Stimulated activated CD4-positive, alpha-beta T cell treated with anti-CD3 and anti-CD28 coated beads, Interleukin-4, amount 100 ng/mL, for 4 hours (primary cell): ENCODE results near the gene EDAR.

Source experiments
- DNase-seq, 2 experiments: peaks; one replicate each; pipeline ENCODE4 v3.0.0-alpha.2; 2020

EDAR gene

GRCh38 chr2:108938077-108938710, 50.8 kb downstream of the EDAR start:
- DNase-seq, result no peak

- no peak for DNase-seq
Observed at GRCh38 chr2:108937367-108938017, 51.5 kb downstream of the EDAR start.

- DNase-seq, result no peak
Observed at GRCh38 chr2:108936866-108937265, 52.2 kb downstream of the EDAR start.

- DNase-seq, result no peak
Observed at GRCh38 chr2:108936076-108936864, 52.8 kb downstream of the EDAR start.

GRCh38 chr2:108935271-108935741, 53.7 kb downstream of the EDAR start:
- no peak for DNase-seq

- no peak for DNase-seq
Observed at GRCh38 chr2:108934583-108935245, 54.3 kb downstream of the EDAR start.

GRCh38 chr2:108934151-108934550, 54.9 kb downstream of the EDAR start:
- DNase-seq, result no peak

- no peak for DNase-seq
Observed at GRCh38 chr2:108933691-108934117, 55.3 kb downstream of the EDAR start.

- DNase-seq, result no peak
Observed at GRCh38 chr2:108932736-108933332, 56.2 kb downstream of the EDAR start.

GRCh38 chr2:108931372-108931771, 57.6 kb downstream of the EDAR start:
- DNase-seq, result no peak

GRCh38 chr2:108929807-108930425, 59.1 kb downstream of the EDAR start:
- DNase-seq, result no peak

- no peak for DNase-seq
Observed at GRCh38 chr2:108928660-108929377, 60.2 kb downstream of the EDAR start.

GRCh38 chr2:108927936-108928659, 60.9 kb downstream of the EDAR start:
- DNase-seq, result peak in 1 of 2 experiments; percentile 15

GRCh38 chr2:108927405-108927804, 61.6 kb downstream of the EDAR start:
- no peak for DNase-seq

GRCh38 chr2:108926561-108927380, 62.2 kb downstream of the EDAR start:
- DNase-seq, result no peak

- no peak for DNase-seq
Observed at GRCh38 chr2:108925735-108926134, 63.3 kb downstream of the EDAR start.

GRCh38 chr2:108925286-108925685, 63.7 kb downstream of the EDAR start:
- DNase-seq, result no peak

GRCh38 chr2:108924580-108925251, 64.3 kb downstream of the EDAR start:
- no peak for DNase-seq
